HG03442 (cell line): ENCODE measurements around the gene C1QL1.

Experiments
- ATAC-seq: cut with Tn5 transposase; IDR thresholded peaks from one replicate; pipeline ENCODE4 v1.9.1; 2021; ENCODE audit warnings: mild to moderate bottlenecking, moderate library complexity; ENCODE audit not compliant: unreplicated experiment

The C1QL1 gene

GRCh38 chr17:44915862-44916780, 52.0 kb downstream of the C1QL1 start:
- no peak for ATAC-seq

- no peak for ATAC-seq
Observed at GRCh38 chr17:44915321-44915726, 52.8 kb downstream of the C1QL1 start, which contains the start of gene GFAP. TSS of gene GFAP (minus strand) at chr17:44915500. CDS start at chr17:44915486, 14 bp downstream.

GRCh38 chr17:44914698-44915271, 53.3 kb downstream of the C1QL1 start:
- ATAC-seq, result no peak

- no peak for ATAC-seq
Observed at GRCh38 chr17:44914148-44914547, 54.0 kb downstream of the C1QL1 start.

GRCh38 chr17:44913676-44914075, 54.4 kb downstream of the C1QL1 start:
- no peak for ATAC-seq

- ATAC-seq, result no peak
Observed at GRCh38 chr17:44912763-44913544, 55.1 kb downstream of the C1QL1 start.

- no peak for ATAC-seq
Observed at GRCh38 chr17:44911133-44912001, 56.7 kb downstream of the C1QL1 start.

- no peak for ATAC-seq
Observed at GRCh38 chr17:44910231-44911106, 57.6 kb downstream of the C1QL1 start.
